ENCODE measurements around the gene TAS1R2.
A peak's percentile ranks its signal among the peaks of the same experiment; 100 is the strongest.
"Not testable (repeated sequence)": the region's sequence is repeated elsewhere in the genome, so short reads cannot be mapped to it uniquely, and the experiment has no call there.

TAS1R2 gene

DNA sequence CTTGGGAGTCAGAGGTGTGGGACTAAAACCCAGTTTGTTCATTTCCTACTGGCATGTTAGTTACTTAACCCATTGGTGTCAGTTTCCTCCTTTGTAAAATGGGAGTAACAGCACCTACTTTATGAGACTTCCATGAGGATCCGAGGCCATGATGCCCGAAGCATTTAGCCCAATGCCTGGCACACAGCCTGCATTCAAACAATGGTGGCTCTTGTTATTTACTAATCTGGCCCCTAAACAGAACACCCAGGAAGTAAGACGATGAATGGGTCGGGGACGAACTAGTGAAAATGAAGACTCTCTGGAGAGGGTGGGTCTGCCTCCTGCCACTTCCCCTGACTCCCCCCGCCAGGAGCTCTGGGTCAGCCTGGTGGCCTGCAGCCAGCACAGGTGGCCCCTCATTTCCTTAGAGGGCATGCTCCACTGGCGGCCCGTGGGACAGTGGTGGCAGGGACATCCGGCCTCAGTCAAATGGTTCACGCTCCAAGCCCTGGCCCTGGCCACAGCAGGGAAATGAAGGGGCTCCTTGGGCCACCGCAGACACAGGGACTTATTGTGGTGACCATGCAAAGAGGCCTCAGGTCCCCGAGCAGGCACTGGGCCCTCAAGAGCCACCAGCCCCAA, 9.5 kb upstream of the TAS1R2 start:
- DNase-seq (ENCODE audit: low read depth), result no peak

DNA sequence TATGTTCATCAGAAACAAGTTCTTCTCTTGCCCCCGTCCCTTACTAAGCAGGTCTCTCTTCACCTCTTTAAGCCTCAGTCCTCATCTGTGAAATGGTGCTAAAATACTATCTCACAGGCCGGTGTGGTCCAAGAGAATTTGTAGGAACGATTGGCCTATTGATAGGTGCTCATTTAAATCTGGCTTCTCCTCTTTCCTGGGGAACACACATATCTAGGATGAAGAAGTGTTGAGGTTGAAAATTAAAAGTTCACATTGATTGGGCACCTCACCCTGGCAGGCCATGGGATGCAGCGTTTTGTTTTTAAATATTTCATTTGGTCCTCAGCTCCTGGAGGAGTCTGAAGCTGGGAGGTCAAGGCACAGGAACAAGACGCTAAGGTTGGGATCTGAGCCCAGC, 8.9 kb upstream of the TAS1R2 start:
- no peak for DNase-seq (ENCODE audit: low read depth)

DNA sequence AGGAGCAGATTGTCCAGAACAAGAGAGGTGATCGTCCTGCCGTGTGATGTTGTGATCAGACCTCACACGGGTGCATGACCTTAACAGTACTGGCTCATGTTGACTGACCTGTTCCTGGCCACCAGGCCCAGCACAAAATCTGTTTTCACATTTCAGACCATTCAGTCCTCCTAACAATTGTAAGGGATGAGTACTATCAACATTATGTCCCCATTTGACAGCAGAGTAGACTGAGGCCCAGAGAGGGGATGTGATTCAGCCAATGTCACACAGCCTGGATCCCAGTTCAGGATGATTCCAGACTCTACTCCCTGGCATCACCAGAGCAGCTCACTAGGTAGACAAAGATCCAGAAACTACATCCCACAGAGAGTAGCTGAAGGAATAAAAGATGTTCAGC, 7.4 kb upstream of the TAS1R2 start:
- no peak for DNase-seq (ENCODE audit: low read depth)

DNA sequence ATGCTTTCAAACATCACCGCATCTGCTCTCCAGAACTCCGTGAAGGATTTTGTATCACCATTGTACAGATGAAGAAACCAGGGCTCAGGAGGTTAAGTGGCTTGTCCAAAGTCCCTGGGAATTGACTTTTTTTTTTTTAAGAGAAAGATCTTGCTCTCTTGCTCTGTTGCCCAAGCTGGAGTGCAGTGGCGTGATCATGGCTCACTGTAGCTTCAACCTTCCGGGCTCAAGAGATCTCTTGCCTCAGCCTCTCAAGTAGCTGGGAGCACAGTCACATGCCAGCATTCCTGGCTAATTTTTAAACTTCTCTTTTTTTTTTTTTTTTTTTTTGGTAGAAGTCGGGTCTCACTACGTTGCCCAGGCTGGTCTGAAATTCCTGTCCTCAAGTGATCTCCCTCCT, 6.9 kb upstream of the TAS1R2 start:
- DNase-seq (ENCODE audit: low read depth), result no peak

DNA sequence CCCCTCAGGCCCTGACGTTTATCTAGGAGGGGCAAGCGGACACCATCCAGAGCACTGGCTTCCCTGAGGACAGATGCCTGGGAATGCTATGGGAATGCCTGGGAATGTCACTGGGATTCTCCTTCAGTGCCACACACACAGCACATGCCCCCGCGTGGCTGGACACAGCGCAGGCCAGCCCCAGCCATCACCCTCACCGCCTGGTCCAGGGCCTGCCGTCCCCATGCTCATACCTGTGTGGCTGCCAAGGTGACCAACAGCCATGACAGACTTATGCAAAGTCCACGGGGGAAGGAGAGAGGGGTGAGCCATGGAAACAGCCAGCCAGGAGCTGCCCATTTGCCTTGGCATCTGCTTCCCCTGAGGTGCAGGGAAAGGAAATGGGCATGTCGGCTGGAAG, 5.7 kb upstream of the TAS1R2 start:
- no peak for DNase-seq (ENCODE audit: low read depth)

DNA sequence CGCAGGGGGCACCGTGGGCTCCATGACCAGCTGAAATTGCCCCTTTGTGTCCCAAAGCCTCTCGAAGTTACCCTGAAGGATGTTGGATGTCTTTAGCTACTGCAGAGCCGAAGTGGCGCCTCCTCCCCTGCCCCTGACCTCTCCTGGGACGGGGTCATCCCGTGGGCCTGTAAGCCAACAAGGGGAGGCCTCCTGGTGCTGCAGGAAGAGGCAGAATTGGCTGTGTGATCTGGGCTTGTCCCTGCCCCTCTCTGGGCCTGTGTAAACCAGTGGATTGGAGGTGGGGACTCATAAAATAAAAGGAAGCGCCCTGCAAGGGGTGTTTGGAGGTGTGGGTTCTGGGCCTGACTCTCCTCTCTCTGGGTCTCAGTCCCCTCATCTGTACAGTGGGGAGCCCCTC, 2.1 kb upstream of the TAS1R2 start:
- DNase-seq (ENCODE audit: low read depth), result no peak

DNA sequence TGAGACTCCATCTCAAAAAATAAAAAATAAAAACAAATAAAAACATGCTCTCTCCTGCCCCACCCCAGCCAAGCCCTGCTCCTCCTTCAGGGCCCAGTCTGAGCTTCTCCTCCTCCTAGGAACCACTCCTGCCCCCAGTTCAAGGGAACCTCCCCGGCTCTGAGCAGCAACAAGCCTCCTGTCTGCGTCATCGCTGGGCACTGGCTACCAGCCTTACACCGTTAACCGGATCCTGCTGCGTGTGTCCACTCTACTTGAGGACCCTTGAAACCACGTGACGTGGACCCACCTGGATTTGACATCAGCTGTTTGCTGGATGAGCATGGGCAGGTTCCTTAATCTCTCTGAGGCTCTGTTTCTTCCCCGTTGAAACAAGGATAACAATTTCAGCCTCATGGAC, 1.6 kb upstream of the TAS1R2 start:
- no peak for DNase-seq (ENCODE audit: low read depth)

DNA sequence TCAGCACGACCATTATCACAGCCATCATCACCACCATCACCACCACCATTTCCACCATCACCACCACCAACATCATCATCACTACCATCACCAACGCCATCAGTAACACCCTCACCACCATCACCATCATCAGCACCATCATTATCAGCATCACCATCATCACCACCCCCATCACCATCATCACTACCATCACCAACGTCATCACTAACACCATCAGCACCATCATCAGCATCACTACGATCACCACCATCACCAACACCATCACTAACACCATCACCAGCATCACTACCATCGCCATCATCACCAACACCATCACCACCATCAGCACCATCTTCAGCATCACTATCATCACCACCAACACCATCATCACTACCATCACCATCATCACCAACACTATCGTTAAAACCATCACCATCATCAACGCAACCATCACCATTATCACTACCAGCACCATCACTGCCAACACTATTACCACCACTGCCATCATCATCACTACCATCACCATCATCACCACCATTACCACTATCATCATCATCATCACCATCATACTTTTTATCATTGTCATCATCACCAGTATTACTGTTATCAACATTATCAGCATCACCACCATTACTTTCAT, 1.3 kb downstream of the TAS1R2 start:
- DNase-seq (ENCODE audit: low read depth), result no peak

DNA sequence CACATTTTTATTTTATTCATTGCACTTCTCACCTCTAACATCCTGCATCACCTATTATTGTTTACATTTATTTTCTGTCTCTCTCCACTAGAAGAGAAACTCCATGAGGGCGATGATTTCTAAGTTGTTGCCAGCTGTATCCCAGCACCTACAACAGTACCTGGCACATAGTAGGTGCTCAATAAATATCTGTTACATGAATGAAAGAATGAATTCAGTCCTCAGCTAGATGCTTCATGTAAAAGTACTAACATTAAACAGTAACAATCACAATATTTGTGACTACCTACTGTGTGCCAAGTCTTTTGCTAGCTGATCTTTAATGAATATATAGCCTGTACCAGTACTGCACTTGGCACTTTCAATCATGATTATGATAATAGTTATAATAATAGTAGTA, 3.0 kb downstream of the TAS1R2 start:
- DNase-seq (ENCODE audit: low read depth), result no peak

DNA sequence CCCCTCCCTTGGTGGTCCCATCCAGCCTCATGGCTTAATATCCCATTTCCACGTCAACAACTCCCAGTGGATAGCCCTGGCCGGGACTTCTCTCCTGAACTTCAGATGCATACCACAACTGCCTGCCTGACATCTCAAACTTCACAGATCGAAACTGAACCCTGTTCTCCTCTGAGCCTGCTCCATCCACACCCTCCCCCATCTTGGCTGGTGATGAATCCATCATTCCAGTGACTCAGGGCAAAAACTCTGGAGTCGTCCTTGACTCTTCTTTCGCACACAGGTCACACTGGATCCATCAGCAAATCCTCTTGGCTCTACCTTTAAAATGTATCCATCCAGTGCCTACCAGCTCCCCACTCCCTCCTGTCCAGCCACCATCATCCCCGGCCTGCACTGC, 3.9 kb downstream of the TAS1R2 start:
- no peak for DNase-seq (ENCODE audit: low read depth)

DNA sequence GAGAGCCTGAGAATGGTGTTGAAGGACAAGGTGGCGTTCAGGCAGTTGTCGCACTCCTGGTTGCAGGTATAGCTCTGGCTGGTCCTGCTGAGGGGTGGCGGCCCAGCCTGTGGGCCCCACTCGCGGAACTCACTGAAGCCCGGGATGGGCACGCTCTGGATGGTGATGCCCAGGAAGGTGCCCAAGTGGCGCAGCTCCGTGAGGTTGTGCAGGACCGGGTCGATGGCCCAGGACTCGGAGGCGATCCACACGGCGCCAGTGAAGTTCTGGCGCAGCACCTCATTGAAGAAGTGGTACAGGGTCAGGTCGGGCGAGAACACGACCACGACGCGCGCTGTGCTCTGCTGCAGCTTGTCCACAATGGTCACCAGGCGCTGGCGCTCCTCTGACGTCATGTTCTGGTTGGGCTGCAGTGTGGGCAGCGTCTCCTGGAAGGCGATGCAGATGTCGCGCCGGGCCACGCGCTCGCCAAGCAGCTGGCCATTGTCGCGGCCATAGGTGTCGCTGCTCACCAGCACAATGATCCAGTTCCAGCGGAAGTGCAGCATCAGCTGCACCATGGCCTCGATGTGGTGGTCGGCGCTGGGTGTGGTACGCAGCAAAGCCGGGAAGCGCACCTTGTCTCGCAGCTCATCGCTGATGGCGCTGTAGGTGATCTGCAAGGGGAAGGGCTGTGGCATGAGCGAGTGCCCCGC, 5.0 kb downstream of the TAS1R2 start:
- DNase-seq (ENCODE audit: low read depth), result no peak

DNA sequence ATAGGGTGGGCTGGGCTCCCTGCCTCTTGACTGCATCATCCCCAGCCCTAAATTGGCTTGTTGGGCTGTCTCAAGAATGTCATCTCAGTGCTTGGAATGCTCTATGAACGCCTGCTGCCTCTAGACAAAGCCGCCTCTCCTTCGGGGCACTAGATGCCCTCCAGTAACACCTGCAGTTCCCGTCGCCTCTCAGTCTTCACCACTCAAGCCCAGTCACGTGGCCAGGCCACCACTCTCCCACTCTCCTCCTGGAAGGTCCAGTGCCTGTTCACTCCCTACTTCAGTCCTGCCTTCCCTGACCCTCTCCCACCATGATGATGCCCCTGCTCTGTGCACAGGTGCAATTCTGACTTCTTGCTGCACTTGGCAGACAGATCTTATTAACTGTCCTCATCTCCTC, 7.0 kb downstream of the TAS1R2 start:
- DNase-seq (ENCODE audit: low read depth), result no peak

DNA sequence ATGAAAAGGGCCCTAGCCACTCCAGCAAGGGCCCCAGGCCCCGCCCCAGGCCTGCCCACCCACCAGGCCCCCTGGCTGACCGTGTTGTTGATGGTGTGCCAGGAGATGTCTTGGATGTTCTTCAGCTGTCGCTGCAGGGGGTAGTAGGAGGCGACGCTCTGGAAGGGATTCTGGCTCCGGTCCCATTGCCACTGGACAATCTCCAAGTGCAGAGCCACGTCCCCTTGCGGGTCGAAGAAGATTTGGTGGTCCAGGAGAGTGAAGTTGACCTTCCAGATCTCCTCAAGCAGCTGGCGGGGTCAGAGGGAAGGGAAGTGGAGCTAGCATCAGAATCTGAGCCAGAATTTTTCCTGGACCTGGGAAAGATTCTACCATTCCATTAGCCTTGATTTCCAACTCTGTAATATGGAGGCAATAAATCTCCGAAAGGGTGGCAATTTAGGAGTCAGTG, 10.2 kb downstream of the TAS1R2 start:
- no peak for DNase-seq (ENCODE audit: low read depth)

DNA sequence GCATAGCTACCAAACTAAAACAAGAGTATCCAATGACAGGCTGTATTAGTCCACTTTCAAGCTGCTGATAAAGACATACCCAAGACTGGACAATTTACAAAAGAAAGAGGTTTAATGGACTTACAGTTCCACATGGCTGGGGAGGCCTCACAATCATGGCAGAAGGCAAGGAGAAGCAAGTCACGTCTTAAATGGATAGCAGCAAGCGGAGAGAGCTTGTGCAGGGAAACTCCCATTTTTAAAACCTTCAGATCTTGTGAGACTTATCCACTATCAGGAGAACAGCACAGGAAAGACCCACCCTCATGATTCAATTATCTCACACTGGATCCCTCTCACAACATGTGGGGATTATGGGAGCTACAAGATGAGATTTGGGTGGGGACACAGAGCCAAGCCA, 11.7 kb downstream of the TAS1R2 start:
- DNase-seq (ENCODE audit: low read depth), result not testable (repeated sequence)

DNA sequence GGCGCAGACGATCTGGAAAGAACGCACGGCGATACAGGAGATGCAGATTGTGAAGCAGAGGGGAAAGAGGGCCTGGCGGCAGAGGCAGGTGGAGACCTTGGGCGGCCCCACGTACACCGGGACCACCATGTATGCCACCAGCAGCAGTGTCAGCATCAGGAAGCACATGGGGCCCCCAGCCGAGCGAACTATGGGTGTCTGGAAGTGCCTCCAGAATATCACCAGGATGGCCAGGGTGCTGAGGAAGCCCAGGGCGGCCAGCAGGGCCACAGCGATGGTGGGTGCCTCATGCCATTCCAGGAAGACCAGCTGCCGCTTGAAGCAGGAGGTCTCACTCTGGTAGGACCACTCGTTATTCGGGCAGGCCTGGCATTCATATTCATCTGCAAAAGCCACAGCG, 19.3 kb downstream of the TAS1R2 start:
- DNase-seq (ENCODE audit: low read depth), result no peak

DNA sequence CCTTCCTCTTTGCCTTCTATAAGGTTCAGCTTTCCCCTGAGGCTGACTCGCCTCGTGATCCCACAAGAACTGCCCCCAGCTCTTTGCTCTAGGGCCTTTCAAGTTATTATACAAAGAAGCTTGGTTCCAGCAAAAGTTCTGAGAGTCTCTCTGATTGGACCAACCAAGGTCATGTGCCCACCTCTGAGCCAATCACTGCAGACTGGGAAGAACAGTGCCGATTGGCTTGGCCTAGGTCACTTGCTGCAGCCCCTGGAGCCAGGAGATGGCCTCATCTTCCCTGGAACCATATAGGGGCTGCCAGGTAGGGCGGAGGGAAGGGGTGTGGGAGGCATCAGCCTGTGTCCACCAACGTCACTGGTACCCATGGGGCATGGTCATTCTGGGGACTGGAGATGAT, 22.8 kb downstream of the TAS1R2 start:
- no peak for DNase-seq (ENCODE audit: low read depth)

DNA sequence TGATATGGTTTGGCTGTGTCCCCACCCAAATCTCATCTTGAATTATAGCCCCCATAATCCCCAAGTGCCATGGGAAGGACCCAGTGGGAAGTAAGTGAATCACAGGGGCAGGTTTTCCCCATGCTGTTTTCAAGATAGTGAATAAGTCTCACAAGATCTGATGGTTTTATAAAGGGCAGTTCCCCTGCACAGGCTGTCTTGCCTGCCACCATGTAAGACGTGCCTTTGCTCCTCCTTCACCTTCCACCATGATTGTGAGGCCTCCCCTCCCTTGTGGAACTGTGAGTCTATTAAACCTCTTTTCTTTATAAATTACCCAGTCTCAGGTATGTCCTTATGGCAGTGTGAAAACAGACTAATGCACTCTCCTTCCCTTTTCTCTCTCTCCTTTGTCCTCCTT, 27.1 kb downstream of the TAS1R2 start:
- not testable (repeated sequence) for DNase-seq (ENCODE audit: low read depth)

DNA sequence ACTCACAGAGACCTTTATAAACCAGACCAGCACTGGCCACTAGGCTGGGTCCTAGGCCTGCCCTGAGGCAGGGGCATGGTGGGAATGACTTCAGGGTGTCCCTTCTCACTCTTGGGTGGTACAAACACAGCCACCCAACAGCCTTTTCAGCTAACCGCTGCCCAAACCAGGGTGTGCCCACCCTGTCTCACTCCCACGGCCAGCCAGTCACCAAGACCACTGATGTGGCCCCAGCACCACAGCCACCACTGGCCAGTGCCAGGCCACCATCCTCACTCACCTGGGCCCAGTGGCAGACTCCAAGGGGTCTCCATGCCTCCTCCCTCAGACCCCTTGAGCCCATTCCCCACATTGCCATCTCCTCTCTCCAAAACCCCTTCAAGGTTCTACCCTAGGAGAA, 27.8 kb downstream of the TAS1R2 start:
- no peak for DNase-seq (ENCODE audit: low read depth)

DNA sequence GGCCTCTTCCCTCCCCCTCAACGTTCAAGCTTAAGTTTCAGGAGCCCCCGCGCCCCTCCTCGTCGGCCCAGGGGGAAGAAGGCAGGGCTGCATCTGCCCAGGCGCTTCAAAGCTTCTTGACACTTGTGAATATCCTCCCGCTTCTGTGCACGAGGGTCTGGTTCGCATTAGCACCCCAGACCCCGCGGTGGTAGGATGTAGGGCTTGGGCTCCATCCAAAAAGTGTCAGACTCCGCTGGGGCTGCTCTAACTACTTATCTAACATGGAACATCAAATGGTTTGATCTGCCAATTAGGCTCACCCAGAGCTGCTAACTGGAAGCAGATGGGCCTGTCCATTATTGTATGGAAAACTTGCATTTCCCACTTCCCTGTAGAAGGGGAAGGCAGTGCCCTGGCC, 28.9 kb downstream of the TAS1R2 start:
- DNase-seq (ENCODE audit: low read depth), result no peak

DNA sequence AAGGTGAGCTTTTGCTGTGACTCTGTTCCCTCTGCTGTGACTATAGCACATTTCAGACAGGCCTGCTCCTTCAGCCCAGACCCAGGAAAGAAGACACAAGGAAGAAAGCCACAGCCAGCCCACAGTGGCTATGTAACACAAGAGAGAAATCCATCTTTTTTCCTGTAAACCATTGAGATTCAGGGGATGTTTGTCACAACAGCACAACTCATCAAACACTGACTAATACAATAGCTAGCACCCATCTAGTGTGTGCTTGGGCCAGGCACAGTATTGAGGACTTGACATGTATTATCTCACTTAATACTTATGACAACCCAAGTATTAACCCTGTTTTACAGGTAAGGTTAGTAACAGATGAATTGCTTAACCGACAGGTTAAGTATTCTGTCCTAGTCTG, 29.8 kb downstream of the TAS1R2 start:
- no peak for DNase-seq (ENCODE audit: low read depth)

DNA sequence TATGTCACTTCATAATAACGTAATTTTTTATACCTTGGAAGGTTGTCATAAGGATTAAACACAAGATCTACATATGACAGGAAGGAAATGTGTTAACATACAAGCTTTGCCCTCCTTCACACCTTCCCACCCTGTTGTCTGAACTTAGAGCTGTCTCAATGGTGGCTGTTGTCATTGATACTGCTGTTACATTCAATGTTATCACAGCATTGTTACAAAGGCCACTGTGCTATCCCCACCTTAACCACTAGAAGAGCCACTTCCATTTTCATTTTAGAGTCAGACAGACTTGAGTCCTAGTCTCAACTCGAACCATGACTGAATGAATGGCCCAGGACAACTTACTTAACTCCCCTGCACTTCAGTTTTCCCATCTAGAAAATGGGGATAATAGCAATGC, 31.2 kb downstream of the TAS1R2 start:
- no peak for DNase-seq (ENCODE audit: low read depth)

DNA sequence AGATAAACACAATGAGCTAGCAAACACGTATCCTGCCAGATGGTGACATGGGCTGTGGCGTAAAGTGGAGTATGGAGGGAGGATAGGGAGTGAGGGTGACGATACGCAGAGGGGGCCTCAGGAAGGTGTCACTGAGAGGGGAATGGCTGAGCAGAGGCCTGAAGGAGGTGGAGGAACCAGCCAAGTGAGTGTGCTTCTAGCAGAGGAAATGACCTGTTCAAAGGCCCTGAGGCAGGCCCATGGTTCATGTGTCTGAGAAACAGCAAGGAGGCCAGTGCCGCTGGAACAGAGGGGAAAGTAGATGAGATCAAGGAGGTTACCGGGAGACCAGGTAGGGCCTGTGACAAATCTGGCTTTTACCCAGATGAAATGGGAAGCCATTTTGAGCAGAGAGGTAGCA, 36.0 kb downstream of the TAS1R2 start:
- no peak for DNase-seq (ENCODE audit: low read depth)

DNA sequence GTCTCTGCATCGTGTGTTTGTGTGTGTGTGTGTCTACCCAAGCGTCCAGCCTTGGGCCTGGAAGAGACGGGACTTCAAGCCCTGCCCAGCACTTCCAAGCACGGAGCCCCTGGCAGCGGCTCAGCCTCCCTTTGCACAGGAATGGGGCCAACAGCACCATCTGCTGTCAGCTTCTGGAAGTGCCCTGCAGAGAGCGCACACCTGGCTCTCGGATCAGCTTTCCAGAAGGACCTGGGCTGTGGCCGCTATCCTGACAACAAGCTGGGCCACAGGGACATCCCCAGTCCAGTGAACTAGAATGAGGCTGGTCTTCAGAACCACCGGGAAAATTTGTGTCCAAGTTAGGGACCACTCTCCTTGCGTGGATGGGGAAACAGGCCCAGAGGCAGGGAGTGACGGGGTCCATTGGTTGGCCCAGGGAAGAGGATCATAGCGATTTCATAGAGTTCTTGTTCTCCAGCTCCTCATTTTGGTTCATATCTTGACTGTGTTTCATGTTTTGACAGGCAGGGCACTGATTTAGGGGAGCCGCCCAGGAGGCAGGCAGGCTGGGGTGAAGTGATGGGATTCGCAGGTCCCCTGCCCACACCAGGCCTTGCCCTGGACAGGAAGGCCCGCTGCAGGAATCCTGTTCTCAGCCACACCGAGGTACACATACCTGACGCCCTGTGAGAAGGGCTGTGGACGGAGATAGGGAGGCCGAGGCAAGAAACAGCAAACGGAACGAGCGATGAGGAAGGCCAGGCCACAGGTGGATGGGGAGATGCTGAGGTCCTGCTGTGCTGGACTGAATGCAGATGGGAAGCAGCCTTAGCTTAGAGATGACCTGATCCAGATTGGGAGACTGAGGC, 38.4 kb downstream of the TAS1R2 start:
- peak; percentile 39 for DNase-seq (ENCODE audit: low read depth)

Data from stimulated activated CD4-positive, alpha-beta T cell treated with anti-CD3 and anti-CD28 coated beads, Interleukin-2, amount 100 ng/mL, for 4 hours (primary cell).